GM12878 (cell line): ENCODE data around the gene ADK. TPM values are rescaled to one million over a fixed set of nuclear protein-coding genes. Genes with fewer than 3 reads are reported as not detected.
A peak's percentile ranks its signal among the peaks of the same experiment; 100 is the strongest.

Experiments
- ATAC-seq: fragments of 200-7000 bp; cut with Tn5 transposase; 3 replicates; pipeline ENCODE4 v1.9.1; 2020; ENCODE audit warnings: mild to moderate bottlenecking, moderate library complexity
- BruUV-seq: library from RNA; stranded (reverse); fragments of 400-500 nt; replicated peaks from 2 replicates; lab custom pipeline; 2021; lab: Mats Ljungman, UMichigan
- CTCF ChIA-PET: fragments of 300-600 bp; sonication (Branson Sonifier 250); formaldehyde crosslinking; extraction: SDS; loops from one replicate; lab custom pipeline; 2021; ENCODE audit warnings: inconsistent platforms; lab: Yijun Ruan, JAX
- POLR2A ChIA-PET: fragments of 350-600 bp; formaldehyde crosslinking; extraction: SDS; loops from one replicate; lab custom pipeline; 2021; ENCODE audit warnings: inconsistent platforms; lab: Charles Lee
- RAD21 ChIA-PET: fragments of 300-600 bp; sonication (Branson Sonifier 250); formaldehyde crosslinking; loops from one replicate; lab custom pipeline; 2023; ENCODE audit warnings: antibody characterized with exemption; ENCODE audit not compliant: unreplicated experiment; lab: Charles Lee
- SMC1A ChIA-PET: fragments of 300-600 bp; sonication (Branson Sonifier 250); formaldehyde crosslinking; loops from one replicate; lab custom pipeline; 2023; ENCODE audit not compliant: unreplicated experiment, uncharacterized antibody; lab: Charles Lee
- DNase-seq: peaks from one replicate; pipeline ENCODE4 v3.0.0-alpha.2; 2011; ENCODE audit warnings: low read depth, low spot score
- FAIRE-seq: peaks from 3 replicates; lab custom pipeline; 2011; peaks lifted over from hg19 to GRCh38; lab: Jason Lieb, UNC
- H2AFZ ChIP-seq: 2 replicates; pipeline ENCODE4 v1.6.0; 2011; ENCODE audit warnings: low read depth, low read length, control low read depth; ENCODE audit not compliant: control insufficient read depth
- H3K27ac ChIP-seq: 2 replicates; pipeline ENCODE4 v1.5.1; 2011; ENCODE audit warnings: control low read depth; ENCODE audit not compliant: control insufficient read depth, insufficient read depth
- H3K27me3 ChIP-seq, 2 experiments: replicated peaks in 1 of 2; 2 replicates each; pipeline versions ENCODE4 v1.6.0 to v1.6.1; 2011; ENCODE audit warnings: low read length in 1 of 2; ENCODE audit not compliant: control insufficient read depth in 2 of 2, insufficient read depth in 2 of 2
- H3K36me3 ChIP-seq, 2 experiments: 2 replicates each; pipeline ENCODE4 v1.5.1; 2011; ENCODE audit warnings: low read length in 1 of 2; ENCODE audit not compliant: control insufficient read depth in 2 of 2, insufficient read depth in 2 of 2
- H3K4me1 ChIP-seq: 2 replicates; pipeline ENCODE4 v1.6.1; 2011; ENCODE audit warnings: mild to moderate bottlenecking, low read length, moderate library complexity, mixed read lengths; ENCODE audit not compliant: control insufficient read depth, insufficient read depth
- H3K4me2 ChIP-seq: 2 replicates; pipeline ENCODE4 v1.6.0; 2011; ENCODE audit warnings: control low read depth; ENCODE audit not compliant: control insufficient read depth, insufficient read depth
- H3K4me3 ChIP-seq: fragments of 200-600 bp; sonication (generic); 2 replicates; pipeline ENCODE4 v1.5.1; 2016
- H3K79me2 ChIP-seq: 2 replicates; pipeline ENCODE4 v1.6.0; 2011; ENCODE audit warnings: low read length; ENCODE audit not compliant: control insufficient read depth, insufficient read depth
- H3K9ac ChIP-seq: 2 replicates; pipeline ENCODE4 v1.8.0; 2011; ENCODE audit warnings: low read length, control low read depth, mixed read lengths; ENCODE audit not compliant: control insufficient read depth, insufficient read depth
- H3K9me3 ChIP-seq: replicated peaks from 3 replicates; pipeline ENCODE4 v1.5.1; 2011; ENCODE audit warnings: mild to moderate bottlenecking, low read length; ENCODE audit not compliant: control insufficient read depth, insufficient read depth
- H4K20me1 ChIP-seq: 2 replicates; pipeline ENCODE4 v1.6.0; 2011; ENCODE audit not compliant: control insufficient read depth, insufficient read depth
- ATF2 ChIP-seq: IDR thresholded peaks from 2 replicates; pipeline ENCODE4 v1.6.1; 2012; ENCODE audit warnings: low read length, inconsistent platforms
- FOS ChIP-seq: IDR thresholded peaks from 3 replicates; pipeline ENCODE4 v1.6.1; 2011; ENCODE audit warnings: borderline replicate concordance; ENCODE audit not compliant: insufficient read length; ENCODE audit errors: extremely low read depth
- NBN ChIP-seq: fragments of 450-650 bp; IDR thresholded peaks from 2 replicates; pipeline ENCODE4 v1.6.1; 2016
- NRF1 ChIP-seq: conservative IDR thresholded peaks from 2 replicates; pipeline ENCODE4 v1.6.1; 2011; ENCODE audit warnings: mild to moderate bottlenecking, low read depth, low read length, improper control_type of control experiment
- WGBS: methylation state at CpG from one replicate; pipeline ENCODE4 v1.1.6; 2016; ENCODE audit warnings: low lambda C conversion rate; ENCODE audit not compliant: insufficient replicate concordance, insufficient coverage; ENCODE audit errors: missing lambda C conversion rate; 5-methylcytosine and 5-hydroxymethylcytosine counted together
- in situ Hi-C: fragments of 300-500 bp; cut with MboI; formaldehyde crosslinking; loops from 9 replicates; pipeline ENCODE4 v1.14.3; 2018; ENCODE audit warnings: mixed read lengths
- intact Hi-C: fragments of 100-400 bp; cut with micrococcal nuclease; formaldehyde crosslinking; loops from one replicate; pipeline ENCODE4 v1.14.2; 2022; ENCODE audit not compliant: unreplicated experiment
- polyA plus RNA-seq, 11 experiments: library from polyadenylated mRNA; depleted of rRNA in 4 of 11; unstranded in 6 of 11; stranded (reverse) in 5 of 11; fragments of >200 nt; fragmentation: Nextera tagmentation in 4 of 11; fragmentation: Illumina TruSeq in 1 of 11; extraction: Ambion mirVana in 4 of 11; extraction: Trizol in 1 of 11; gene quantifications; 1 replicate in 1 of 11; 2 replicates in 10 of 11; pipeline versions ENCODE4 v1.2.1 to v1.2.3, GENCODE V29; 2011 to 2016; ENCODE audit warnings: inconsistent platforms in 2 of 11, missing spikeins in 2 of 11, low read depth in 1 of 11
- total RNA-seq, 4 experiments: library from RNA; depleted of rRNA in 3 of 4; stranded (reverse); fragments of >200 nt in 3 of 4; fragmentation: Illumina TruSeq in 1 of 4; extraction: Trizol in 1 of 4; gene quantifications; 2 replicates each; pipeline versions ENCODE4 v1.2.1 to v1.2.3, GENCODE V29; 2013 to 2021

The ADK gene
- total and polyA plus RNA-seq, 10 of the 15 experiments (the other 5 are each of a cell fraction or from before 2014, with no cell fraction given) = 42.0 to 151 (median 81.6) TPM

GRCh38 chr10:74165530-74165901 is 14.5 kb downstream of the ADK start:
- intact Hi-C loops (no loop called here), in situ Hi-C loops (no loop called here)
- ChIA-PET CTCF (interaction anchor here (0.6 to 5.3 kb wide), 8 partner anchors 10 to 208 kb away, joined by 3 to 51 read pairs (median 4); partner anchors contain the start of genes ADK and AP3M1), SMC1A (interaction anchor here (0.6 to 5.8 kb wide), 13 partner anchors 10 to 69 kb away, joined by 3 to 78 read pairs (median 3); partner anchors contain the start of genes ADK and AP3M1), POLR2A (interaction anchor here (0.8 to 4.8 kb wide), 7 partner anchors 9 to 25 kb away, joined by 3 to 44 read pairs (median 7); partner anchors contain the start of genes ADK and AP3M1), RAD21 (interaction anchor here (0.6 to 6.6 kb wide), 10 partner anchors 10 to 279 kb away, joined by 3 to 58 read pairs (median 8); partner anchors contain the start of genes ADK and AP3M1)
- H3K4me2 ChIP-seq = peak overlapping the region; percentile 83
- ATAC-seq = peak; percentile 26
- WGBS = 30% methylated on average over 2 of the region's 2 CpGs
- peaks cover 53% of the 10 kb centered on the region for H3K4me1 ChIP-seq
- H3K4me3 ChIP-seq = 0 out of 2 replicates have a peak overlapping the region, but pooled peaks have one; percentile 7
- H3K79me2 ChIP-seq = peaks cover 59% of the 10 kb centered on the region
- no peaks in the 10 kb centered on the region for H3K36me3 ChIP-seq
- TF ChIP-seq NRF1 (no peak), NBN (no peak), ATF2 (0 out of 2 replicates have a peak, but pooled peaks have one; percentile 7), FOS (no peak)
- no peaks in the 10 kb centered on the region for H3K27me3 ChIP-seq
- no TSS peak for BruUV-seq
- H4K20me1 ChIP-seq = no peaks in the 10 kb centered on the region
- no peaks in the 10 kb centered on the region for H3K9me3 ChIP-seq
- no peak for DNase-seq
- peak overlapping the region; percentile 66; the same call in 1 of the 2 replicates for H3K27ac ChIP-seq
- no peak overlapping the region for H3K9ac ChIP-seq
- no peak overlapping the region for H2AFZ ChIP-seq
- FAIRE-seq = no peak
